Islet precursor cell (in vitro differentiated cells): ENCODE data around the gene OST4.

Experiments used
- DNase-seq: peaks from one replicate; pipeline ENCODE4 v3.0.0-alpha.2; 2018

The OST4 gene

DNA sequence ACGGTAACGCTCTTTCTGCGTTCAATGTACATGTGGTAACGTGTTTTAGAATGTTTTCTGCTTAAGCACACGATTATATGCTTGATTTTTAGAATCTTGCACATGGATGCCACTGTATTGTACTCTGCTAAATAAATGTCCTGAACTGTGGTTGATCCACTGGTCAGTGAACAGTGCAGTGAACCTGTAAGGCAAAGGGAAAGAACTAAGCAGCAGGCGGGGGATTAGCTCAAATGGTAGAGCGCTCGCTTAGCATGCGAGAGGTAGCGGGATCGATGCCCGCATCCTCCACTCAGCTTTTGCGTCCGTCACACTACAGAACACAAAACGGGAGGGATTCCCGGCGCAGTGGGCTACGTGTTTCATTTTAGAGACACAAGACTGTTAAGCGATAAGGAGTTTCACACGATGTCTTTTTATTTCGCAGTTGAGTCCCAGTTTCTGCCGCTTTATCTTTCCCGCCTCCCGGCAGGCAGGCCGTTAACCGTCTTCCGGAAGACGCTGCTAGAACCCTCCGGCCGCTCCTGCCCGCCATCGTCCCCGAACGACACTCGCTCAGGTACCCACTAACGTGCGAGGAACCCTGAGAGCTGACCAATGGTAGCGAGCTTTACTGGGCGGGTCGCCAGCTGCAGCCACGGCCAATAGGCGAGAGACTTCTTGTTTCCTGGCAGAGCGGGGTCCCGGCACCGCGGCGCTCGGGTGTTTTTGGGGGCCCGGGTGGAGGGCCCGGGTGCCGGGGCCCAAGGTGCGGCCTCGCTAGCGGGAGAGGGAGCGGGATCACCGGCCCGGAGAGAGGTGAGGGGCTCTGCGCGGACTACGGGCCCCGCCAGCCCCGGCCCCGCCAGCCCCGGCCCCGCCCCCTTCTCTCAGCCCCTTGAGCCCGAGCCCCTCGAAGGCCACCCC is 20.2 kb downstream of the OST4 start, which contains the start of gene AGBL5:
TSS of gene AGBL5 (plus strand) at position 673 of the 906 bp plus-strand sequence. CDS start 1,291 bp downstream, outside the sequence.
- DNase-seq: peak; percentile 97

DNA sequence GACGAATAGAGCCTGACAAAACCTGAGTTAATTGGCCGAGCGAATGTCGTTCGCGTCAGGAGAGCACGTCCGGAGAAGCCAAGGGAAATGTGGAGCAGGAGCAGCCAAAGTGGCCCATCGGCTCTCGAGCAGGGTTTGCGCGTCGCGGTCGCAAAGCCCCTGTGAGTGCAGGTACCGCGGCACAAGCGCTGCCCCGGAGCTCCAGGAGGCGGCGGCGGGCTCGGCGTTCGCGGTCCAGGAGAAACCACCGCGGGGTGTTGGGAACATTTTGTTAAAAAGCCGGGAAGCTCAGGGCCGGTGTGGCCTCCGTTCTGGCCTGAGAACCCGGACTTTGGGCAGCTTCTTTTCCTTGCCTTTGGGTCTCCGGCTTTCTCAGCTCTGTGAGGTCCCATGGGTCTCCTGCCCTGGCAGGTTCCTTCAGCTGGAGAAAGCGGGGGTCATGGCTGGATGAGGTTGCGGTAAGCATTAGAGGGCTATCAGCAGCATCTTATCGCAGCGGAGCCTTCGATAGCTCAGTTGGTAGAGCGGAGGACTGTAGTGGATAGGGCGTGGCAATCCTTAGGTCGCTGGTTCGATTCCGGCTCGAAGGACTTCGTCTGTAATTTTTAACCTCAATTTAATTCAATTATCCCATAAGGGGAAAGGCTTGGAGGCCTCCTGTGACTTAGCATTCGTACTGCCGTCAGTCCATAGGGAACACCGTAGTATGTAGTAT is 21.0 kb downstream of the OST4 start:
- peak; percentile 97 for DNase-seq

DNA sequence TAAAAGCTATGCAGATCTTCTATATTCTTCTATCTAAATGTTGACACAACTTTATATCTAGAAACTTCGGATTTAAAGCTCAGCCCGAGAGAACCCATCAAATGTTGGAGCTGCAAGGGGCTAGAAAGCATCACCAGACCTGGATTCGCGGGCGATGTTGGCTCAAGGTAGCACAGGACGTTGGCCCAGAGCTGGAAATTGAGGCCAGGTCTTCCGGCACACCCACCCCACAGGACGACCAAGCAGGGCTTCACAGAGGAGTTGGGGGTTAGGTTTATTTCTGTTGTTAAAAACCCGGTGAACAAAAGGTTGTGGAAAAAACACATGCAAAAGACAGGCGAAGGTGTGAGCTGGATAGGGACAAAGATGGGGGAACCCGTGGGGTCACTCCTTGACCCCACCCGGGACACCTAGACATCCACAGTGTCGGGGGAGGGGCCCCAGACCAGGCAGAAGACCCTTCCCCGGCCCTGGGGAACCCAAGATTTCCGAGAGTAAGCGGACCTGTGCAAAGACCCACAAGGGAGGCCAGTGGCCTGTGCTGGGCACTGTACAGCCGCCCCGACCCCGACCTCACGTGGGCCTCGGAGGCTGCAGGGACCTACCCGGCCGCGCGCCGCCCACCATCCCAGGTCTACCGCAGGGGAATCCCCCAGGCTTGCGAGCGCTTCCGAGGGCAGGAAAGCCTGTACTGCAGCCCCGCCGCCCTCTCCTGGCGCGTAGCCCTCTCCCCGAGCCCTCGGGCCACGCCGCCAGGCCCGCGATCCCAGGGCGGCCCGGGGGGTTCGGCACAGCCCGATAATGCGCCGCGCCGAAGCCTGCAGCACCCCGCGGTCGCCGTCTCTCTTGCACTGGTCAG is 21.8 kb downstream of the OST4 start:
- DNase-seq: no peak

DNA sequence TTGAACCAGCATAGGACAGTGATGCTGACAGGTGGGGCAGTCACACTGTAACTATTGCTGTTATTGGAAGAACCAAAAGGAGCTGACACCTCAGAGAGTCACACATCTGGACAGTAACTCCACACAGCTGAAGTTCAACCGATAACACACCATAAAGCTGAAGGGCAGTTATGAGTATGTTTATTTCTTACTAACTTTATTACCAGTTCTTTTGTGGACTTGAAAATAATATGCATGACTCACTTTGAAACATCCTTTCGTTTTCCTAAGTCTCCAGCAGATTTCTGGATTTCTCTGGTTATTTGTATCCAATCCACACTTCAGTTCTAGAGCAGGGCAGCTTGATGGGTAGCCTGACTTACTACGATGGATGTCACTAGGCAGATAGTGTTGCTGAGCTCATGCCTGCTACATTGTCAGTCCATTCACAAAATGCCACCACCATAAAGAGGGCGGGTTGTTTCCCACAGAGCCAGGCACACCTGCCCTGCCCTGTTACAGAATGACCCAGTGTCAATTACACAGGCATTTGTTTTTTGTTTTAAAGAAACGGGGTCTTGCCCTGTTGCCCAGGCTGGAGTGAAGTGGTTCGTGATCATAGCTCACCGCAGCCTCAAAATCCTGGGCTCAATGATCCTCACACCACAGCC is 28.3 kb downstream of the OST4 start:
- no peak for DNase-seq

DNA sequence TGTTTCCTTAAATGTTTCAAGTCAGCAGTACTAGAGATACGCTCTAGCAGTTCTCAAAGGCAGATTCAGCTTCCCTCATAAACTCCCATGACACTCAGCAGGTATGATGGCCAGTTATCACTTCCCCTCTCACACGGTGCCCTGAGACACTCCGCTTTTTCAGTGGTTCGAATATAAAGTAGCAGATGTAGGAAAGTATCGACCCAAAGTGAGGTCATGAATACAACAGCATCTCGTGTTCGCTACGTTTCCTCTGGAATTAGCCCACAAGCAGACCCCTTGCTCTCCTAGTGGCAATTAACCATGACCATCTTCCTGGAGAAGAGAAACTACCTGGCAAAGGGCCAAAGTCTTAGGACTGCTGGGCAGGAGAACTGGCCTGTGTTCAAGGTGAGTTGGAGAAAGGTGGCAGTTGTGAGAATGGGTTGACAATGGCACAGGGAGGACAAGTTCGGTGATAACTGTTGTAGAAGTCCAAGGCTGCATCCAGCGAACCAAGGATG is 29.2 kb downstream of the OST4 start:
- no peak for DNase-seq

DNA sequence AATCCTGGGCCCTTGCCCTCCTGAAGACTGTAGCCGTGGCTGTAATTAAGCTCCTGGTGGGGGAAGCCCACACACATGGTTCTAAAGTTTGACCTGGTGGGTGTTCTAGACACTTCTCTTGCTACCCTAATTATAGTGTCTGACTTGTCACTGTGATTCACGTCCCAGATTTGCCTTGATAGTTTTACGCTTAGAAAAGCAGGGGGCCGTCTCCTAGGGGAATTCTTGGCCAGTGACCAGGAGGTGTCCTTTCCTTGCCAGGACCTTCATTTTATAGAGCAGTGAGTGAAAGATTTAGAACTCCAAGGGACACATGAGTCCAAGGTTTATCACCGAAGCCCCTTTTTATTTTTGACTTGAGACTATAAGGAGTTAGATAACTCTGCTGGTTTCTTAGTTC is 29.7 kb downstream of the OST4 start:
- no peak for DNase-seq

DNA sequence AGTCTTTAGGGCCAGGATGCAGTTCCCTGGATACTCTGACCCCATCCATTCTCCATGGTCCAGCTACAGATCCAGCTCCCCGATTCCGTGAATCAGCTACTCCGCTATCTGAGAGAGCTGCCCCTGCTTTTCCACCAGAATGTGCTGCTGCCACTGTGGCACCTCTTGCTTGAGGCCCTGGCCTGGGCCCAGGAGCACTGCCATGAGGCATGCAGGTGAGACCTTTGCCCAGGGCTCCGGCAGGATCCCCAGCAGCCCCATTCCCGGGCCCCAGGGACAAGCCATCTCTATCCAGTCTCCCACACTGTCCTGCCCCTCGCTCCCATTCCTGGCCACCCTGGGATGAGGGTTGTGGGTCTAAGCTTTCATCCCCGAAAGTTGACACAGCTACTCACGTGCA is 31.2 kb downstream of the OST4 start:
- no peak for DNase-seq

DNA sequence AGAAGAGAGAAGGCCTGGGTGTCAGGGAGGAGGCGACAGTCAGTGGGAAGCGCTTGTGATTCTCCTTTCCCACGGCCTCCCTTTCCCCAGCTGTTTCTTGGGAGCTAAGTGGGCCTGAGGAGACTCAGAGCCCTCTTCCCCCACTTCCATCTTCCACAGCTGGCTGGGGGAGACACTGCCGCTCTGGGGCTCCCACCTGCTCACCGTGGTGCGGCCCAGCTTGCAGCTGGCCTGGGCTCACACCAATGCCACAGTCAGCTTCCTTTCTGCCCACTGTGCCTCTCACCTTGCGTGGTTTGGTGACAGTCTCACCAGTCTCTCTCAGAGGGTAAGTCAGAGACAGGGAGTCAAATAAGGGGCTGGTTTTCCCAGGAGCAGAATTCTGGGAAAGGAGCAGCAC is 31.6 kb downstream of the OST4 start:
- DNase-seq: no peak

DNA sequence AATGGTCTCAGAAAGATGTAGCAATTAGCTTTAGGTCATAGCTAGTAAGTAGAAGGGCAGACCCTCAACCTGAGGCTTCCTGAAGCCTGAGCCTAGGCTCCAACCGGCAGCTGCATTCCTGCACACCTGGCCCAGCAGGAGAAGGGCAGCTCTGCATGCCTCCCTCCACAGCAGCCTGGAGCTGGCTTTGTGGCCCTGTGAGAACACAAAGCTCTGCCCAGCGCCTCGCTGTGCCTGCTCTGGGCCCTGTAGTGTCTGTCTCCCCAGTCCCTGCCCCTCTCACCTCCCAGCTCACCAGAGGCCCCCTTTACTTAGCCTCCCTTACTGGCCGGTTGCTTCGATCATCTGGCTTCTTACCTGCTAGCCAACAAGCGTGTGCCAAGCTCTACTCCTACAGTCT is 32.0 kb downstream of the OST4 start:
- no peak for DNase-seq

DNA sequence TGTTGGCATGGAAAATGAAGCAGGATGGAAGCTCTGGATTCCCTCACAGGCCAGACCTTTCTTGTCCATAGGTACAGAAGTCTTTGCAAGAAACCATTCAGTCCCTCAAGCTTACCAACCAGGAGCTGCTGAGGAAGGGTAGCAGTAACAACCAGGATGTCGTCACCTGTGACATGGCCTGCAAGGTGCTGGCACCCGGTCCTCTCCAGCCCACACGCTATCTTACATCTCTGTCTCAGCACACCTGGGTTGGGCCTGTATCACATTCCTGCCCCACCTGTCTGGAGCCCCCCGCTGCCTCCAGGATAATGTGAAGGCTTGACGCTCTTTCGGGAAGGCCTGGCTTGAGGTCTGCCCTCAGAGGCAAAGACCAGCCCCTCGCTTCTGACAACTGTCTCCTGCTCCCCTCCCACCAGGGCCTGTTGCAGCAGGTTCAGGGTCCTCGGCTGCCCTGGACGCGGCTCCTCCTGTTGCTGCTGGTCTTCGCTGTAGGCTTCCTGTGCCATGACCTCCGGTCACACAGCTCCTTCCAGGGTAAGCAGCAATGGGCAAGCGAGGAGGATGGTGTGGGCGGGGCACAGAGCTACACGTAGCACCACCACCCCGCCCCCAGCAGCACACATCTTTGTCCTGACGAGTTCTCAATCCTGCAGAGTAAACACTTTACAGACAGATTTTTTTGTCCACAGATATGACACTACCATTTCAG is 32.7 kb downstream of the OST4 start:
- DNase-seq: no peak

DNA sequence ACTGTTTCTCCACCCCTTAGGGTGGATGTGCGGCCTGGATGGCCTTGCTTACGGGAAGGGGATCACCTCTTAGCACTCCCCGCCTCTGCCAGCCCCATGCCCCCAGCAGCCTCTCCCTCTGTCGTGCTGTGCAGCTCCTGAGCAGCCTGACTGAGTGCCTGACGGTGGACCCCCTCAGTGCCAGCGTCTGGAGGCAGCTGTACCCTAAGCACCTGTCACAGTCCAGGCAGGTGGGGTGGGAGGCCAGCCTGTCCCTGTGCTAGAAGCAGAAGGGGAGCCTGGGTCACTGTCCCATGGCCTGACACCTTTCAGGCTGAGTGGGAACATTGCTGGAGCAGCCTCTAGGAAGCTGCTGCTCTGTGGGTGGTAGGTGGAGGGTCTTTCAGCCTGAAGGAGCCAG is 33.4 kb downstream of the OST4 start:
- DNase-seq: no peak

DNA sequence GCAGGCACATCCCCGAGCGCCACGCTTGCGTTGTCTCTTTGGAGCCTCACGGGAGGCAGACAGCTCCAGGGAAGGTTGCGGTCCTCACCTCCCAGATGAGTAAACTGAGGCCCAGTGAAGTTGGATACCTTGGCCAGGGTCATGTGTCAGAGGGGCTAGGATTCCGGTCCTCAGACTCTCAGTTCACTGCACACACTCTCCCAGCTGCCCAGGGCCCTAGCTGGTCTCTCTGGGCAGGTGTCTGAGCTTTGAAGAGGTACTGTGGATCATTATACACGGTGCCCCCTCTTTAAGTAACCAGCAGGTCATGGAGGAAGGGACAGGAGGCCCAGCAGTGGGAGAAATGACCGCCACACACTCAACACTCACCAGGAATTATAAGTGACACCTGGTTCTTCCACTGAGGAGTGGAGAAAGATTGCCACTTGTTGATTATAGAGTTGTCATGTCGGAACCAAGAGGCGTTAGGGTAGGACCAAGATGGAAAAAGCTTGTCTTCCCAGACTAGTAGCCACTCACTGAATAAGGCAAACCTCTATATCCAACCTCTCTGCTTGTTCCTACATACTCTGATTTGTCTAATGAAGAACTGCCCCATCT is 38.1 kb downstream of the OST4 start:
- no peak for DNase-seq

DNA sequence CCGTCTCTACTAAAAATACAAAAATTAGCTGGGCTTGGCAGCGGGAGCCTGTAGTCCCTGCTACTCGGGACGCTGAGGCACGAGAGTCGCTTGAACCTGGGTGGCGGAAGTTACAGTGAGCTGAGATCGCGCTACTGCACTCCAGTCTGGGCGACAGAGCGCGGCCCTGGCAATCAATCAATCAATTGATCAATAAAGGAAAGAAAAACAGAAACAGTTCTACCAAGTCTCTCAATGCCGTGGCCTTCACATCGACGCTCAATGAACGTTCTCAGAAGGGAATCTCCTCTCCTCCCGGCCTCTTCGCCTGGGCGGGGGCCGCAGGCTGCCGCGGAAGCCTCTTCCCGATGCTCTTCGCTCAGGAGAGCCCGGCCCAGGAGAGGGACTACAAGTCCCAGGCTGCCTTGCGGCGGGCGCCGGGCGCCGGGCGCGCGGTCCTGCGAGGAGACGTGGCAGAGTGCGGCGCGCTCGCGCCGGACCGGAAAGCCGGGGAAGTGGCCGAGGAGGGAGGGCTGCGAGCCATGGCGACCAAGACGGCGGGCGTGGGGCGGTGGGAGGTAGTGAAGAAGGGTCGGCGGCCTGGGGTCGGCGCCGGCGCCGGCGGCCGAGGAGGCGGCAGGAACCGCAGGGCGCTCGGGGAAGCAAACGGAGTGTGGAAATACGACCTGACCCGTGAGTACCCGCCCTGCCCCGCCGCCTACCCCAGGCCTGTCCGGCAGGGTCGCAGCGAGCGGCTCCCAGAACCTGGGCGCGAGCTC is 38.8 kb downstream of the OST4 start, which contains the start of gene TMEM214:
TSS of gene TMEM214 (plus strand) at position 471 of the 758 bp plus-strand sequence. CDS start at position 522, 51 bp downstream.
- peak; percentile 94 for DNase-seq

DNA sequence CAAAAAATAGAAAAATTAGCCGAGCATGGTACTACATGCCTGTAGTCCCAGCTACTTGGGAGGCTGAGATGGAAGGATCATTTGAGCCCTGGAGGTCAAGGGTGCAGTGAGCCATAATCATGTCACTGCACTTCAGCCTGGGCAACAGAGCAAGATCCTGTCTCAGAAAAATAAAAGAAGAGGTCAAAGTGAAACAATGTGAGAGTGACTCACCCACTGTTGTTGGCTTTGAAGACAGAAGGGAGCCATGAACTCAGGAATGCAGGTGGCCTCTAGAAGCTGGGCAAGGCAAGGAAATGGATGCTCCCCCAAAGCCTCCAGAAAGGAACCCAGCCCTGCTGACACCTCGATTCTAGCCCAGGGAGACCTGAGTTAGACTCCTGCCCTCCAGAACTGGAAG is 42.4 kb downstream of the OST4 start:
- no peak for DNase-seq

DNA sequence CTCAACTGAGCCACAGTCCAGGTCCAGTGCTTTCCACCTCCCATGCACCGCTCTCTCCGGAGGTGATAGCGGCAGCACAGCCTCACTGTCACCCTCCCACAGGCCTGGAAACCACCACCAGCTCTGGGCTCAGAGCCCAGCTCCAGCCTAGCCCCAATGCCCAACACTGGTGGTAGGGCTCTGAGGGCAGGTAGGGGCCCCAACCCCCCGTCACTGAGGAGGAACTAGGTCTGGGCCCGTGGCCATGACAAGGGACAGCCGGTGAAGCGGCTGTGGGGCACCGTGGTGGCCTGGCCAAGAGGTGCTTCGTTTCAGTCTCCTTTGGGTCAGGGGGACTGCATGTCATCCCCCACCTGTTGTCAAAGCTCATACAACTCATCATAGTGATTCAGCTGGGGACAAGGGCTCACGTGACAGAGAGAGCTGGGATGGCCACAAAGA is 44.2 kb downstream of the OST4 start:
- no peak for DNase-seq

DNA sequence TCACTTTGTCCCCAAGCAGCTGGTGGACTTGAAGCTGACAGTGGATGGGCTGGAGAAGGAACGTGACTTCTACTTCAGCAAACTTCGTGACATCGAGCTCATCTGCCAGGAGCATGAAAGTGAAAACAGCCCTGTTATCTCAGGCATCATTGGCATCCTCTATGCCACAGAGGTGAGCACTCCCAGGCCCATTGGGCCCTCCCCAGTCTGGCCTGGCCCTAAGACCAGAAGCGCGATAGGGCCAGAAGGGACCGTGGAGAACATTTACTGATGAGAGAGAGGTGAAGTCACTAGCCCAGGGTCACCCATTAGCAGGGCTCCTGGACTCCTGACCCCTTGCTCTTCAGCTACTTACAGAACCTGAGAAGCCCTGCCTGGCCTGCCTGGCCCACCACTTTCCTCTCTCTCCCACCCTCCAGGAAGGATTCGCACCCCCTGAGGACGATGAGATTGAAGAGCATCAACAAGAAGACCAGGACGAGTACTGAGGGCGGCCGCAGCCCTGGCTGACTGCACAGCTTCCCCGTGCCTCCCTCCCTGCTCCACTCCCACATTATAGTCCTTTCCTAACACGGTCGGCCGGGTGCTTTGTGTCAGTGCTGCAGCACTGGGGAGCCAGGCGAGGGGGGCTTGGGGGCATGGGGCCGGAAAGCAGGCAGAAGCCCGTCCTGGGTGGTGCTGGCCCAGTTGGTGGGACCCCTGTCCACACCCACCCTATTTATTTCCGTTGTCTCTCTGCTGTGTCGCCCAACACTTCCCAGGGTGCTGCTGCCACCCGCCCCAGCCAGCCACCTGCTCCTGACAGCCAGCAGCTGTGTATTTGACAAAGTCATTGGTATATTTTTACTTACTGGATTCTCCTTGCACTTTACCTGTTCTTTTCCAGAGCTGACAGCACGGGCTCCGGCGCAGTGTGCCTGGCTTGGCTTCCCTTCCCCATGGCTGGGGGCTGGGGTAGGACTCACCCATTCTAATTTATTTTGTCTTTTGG is 45.3 kb downstream of the OST4 start:
- DNase-seq: no peak

DNA sequence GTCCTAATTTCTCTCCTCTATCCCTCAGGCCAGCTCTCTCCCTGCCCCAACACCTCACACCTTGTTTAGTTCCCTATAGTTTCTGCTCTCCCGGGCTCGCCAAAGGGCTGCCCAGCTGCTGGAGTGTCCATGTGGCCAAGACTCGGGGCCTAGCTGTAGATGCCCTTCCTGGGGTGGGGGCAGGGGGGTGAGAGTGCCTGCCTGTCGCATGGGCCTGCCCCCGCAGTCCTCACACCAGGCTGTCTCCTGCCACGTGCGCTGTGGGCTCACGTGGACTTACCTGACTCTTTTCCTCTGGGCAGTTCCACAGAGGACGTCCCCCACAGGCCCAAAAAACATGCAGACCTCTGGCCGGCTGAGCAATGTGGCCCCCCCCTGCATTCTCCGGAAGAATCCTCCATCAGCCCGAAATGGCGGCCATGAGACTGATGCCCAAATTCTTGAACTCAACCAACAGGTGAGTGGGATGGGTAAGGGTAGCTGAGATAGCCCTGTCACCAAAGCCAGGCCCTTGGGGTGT is 46.1 kb downstream of the OST4 start:
- no peak for DNase-seq

DNA sequence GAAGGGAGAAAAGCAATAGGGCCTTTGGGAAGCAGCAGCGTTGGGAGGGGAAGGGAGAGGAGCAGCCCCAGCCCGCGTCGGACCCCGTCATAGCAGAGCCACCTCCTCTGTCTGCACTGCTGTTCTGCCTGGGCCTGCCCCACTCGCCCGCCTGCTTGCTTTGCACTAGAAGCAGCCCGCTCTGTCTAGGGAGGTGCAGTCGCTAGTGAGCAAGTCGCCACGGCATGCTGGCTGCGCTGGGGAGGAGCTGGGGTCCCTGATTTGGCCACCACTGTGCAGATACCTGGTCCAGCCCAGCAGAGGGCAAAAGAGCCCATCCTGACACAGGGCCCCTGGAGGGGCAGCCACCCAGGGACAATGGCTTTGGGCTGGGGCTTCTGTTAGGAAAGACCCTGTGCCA is 46.6 kb downstream of the OST4 start:
- no peak for DNase-seq

DNA sequence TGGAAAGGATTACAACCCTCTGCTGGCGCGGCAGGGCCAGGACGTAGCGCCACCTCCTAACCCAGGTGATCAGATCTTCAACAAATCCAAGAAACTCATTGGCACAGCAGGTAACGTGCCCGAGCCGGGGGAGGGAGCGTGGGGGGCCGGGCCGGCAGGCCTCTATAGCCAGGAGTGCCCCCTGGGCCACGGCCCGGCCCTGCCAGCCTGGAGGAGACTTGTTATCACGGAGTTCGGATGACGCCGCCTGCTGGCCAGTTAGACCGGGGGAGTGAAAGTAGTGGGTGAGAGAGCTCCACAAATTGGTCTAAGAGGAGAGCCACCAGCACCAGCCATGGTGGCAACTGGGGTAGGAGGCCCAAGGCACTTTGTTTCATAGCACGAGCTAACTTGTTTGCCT is 47.3 kb downstream of the OST4 start:
- peak; percentile 77 for DNase-seq
